OCI-M2 (cell line): Measurements from ENCODE around the gene FAHD2A.
"Not testable (repeated sequence)": the region's sequence is repeated elsewhere in the genome, so short reads cannot be mapped to it uniquely, and the experiment has no call there.

ENCODE experiments used
- DNase-seq: peaks from one replicate; lab custom pipeline; 2025; ENCODE audit not compliant: unreplicated experiment; lab: John Stamatoyannopoulos, UW

The FAHD2A gene

DNA sequence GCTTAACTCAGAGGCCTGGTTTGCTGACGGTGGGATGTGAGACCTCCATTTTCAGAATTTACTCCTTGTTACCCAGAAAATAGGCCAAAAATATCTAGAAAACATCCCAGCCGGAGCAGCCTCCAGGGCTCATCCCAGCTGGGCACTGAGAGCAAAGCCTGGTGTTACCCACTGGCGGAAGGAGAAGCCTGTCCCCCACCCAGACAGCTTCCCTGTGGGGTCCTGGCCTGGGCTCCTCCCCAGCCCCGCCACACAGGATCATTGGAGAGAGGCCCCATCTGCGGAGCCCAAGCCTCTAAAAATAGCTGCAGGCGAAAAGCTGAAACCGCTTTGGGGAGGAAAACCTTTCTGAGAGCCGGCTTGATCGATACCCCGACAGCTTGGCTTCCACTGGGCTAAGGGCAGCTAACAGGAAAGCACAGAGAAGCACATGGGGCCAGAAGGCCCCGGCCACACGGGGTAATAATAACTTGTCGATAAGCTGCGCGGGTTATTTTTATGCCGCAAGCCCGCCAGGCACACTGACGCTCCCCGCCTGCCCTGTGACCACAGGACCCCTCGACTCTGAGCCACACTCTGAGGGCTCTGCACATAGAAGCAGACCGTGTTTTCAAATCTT lies 26.9 kb upstream of the FAHD2A start:
- DNase-seq: no peak

DNA sequence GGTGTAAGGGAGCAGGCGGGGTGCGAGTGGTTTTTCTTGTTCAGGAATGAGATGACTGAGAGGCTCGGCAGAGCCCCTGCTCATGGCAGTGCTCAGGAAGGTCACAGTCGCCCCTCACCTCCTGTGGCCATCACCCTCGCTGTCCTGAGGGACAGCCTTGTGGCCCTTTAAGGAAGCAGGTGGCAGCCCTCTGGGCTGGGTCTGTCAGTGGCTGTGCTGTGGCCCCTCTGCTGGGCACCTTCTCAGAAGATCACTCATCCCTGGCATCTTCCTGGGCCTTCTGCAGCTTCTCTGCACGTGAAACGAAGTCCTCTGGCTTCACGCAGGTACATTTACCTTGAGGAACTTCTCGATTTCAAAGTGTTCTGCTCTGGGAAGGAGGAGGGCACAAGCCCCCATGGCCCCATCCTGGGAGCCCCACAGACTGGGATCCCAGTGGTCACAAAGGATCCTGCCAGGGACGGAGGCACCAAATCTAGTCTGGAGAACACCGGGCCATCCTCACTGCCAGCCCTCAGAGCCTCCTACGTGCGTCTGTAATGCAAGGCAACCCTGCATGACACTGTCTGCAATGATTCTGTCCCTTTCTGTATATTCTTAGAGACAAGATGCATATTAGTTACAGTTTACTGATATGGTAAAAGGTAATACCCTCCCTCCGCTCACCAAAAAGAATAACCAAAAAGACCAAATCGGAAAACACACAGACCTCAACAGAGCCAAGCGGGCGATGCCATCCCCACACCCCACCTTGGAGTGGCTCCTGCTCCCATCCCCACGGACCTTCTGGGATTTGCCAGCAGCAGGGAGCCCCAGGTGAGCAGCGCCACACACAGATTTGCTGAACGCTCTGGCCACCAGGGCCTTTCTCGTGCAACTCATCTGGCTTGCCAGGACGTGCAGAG lies 25.9 kb upstream of the FAHD2A start:
- no peak for DNase-seq

DNA sequence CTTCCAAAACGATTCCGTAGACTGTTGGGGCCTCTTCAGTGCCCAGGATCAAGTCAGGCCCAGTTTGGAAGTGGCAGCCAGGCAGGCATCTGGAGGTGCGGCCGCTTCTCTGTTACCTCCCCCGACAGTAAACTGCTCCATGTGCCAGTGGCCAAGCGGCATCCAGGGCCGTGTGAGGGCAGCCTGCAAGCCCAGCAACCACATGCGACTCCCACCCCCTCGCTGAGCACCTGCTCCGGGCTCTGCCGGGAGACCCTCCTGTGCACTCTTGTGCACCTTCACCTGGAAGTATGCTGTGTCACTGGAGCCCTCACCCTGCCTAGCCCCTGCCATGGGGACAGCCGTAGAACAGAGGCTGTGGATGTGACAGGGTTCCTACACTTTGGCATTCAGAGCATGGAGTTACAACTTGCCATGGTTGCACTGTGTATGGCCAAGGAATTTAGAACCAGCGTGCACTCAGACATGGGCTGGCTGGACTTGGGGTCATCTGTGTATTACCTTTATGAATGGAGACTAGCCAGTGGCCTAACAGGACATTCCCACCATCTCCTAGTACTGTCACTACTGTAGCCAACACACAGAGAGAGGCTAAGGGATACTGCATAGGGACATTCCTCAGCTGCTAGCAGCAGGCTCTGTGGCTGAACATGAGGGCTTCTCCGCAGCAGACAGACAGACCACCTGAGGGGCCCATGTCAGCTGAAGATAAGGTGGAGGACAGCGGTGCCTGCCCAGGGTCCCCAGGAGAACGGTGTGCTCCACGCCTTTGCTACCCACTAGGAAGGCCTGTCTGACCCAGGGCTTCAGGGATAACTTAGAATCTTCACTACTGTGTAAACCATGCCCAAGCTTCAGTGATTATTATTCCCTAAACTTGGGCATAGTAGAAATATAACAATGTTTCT lies 25.0 kb upstream of the FAHD2A start:
- DNase-seq: no peak

DNA sequence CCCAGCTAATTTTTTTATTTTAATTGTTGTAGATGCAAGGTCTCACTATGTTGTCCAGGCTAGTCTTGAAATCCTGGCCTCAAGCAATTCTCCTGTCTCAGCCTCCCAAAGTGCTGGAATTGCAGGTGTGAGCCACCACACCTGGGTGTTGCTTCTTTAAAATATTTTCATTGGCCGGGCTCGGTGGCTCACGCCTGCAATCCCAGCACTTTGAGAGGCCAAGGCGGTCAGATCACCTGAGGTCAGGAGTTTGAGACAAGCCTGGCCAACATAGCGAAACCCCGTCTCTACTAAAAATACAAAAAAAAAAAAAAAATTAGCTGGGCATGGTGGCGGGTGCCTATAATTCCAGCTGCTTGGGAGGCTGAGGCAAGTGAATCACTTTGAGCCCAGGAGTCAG lies 24.2 kb upstream of the FAHD2A start:
- not testable (repeated sequence) for DNase-seq

DNA sequence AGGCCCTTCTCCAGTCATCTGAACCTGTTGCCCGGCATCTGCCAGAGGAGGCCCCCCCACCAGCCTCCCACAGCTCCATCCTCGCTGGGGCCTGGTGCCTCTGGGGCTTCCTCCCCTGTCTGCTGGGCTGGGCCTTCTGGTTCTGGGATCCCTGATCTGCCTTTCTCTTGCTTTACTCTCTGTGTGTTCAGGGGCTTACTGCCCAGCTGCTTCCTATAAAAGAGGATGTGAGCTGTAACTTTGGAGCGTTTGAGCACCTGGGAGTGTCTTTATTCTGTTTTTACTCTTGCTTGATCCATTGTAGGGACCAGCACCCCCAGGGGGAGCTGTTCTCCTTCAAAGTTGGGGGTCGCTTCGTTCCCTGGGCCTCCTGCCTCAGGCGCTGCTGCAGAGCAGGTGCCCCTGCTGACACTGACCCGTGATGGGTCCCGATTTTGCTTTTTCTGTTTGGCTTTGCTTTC lies 23.1 kb upstream of the FAHD2A start:
- no peak for DNase-seq

DNA sequence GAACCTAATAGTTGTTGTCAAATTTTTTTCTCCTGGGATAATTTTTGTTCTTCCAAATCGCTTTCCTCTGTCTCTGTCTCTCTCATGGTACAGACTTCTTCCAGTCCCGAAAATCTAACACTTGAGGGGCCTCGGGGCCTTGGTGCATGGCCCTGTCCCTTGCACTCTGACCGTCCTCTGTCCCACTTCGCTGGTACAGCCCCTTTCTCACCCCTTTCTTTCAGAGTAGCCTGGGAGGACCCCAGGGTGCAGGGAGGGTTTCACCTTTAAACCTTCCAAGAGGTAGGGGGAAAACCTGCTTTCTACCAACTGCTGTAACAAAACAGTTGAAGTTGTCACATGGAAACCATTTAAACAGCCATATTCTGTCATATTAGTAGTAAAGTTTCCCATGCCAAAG lies 22.2 kb upstream of the FAHD2A start:
- no peak for DNase-seq

DNA sequence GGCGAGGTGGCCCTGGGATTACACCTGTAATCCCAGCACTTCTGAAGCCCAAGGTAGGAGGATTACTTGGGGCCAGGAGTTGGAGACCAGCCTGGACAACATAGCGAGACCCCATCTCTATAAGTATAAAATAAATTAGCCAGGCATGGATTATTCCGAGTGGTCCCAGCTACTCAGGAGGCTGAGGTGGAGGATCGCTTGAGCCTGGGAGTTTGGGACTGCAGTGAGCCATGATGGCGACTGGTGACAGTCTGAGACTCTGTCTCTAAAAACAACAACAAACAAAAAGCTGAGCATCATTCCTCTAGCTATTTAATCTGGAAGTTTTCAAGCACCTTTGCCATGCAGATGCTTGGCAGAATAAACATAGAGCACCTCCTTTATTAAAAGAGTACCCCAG lies 21.8 kb upstream of the FAHD2A start:
- DNase-seq: no peak

DNA sequence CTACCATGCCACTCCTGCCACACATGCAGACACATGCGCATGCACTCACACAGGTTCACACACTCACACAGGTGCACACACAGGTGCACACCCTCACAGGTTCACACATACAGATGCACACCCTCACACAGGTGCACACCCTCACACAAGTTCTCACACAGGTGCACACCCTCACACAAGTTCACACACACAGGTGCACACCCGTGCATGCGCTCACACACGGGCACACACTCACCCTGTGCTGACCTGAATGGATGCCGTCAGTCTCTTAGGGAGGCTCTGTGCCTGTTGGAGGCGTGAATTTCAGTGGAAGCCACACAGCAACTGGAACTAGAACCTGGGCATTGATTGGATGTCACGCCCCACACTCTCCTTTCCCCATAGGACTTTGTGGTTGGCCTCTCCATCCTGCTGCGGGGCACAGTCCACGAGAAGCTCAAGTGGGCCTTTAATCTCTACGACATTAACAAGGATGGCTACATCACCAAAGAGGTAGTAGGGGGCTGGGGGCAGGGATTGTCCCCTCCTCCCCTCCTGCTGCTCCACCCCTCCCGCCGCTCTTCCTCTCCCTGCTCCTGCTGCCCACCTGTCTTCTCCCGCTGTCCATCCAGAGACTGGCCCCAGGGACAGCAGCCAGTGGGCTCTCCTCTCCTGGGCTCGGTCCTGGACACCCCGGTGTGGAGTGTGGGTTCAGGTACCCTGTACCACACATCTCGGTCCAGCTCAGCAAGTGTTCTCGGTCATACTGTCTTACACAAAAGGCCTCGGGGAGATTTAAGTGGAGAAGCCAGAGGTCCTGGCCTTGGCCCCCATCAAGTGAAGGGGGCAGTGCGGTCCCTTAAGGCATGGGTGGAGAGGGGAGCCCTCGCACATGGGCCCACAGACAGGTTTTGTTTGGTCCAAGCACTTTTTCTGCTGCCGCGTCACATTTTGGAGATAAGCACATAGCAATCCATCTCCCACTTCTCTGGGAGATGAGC lies 21.0 kb upstream of the FAHD2A start:
- DNase-seq: no peak

DNA sequence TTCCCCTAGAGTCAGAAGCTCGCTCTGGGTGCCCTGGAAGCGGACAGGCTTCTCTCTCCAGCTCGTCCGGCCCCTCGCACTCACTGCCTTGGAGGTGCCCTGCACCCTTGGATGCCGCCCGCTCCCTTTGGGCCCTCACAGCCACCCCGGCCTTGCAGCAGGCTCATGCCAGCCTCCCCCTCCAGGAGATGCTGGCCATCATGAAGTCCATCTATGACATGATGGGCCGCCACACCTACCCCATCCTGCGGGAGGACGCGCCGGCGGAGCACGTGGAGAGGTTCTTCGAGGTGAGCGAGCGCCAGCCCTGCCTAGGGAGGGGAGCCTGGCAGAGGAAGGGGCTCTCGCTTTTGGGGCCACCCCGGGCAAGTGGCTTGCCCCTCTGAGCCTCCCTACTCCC lies 20.3 kb upstream of the FAHD2A start:
- no peak for DNase-seq

DNA sequence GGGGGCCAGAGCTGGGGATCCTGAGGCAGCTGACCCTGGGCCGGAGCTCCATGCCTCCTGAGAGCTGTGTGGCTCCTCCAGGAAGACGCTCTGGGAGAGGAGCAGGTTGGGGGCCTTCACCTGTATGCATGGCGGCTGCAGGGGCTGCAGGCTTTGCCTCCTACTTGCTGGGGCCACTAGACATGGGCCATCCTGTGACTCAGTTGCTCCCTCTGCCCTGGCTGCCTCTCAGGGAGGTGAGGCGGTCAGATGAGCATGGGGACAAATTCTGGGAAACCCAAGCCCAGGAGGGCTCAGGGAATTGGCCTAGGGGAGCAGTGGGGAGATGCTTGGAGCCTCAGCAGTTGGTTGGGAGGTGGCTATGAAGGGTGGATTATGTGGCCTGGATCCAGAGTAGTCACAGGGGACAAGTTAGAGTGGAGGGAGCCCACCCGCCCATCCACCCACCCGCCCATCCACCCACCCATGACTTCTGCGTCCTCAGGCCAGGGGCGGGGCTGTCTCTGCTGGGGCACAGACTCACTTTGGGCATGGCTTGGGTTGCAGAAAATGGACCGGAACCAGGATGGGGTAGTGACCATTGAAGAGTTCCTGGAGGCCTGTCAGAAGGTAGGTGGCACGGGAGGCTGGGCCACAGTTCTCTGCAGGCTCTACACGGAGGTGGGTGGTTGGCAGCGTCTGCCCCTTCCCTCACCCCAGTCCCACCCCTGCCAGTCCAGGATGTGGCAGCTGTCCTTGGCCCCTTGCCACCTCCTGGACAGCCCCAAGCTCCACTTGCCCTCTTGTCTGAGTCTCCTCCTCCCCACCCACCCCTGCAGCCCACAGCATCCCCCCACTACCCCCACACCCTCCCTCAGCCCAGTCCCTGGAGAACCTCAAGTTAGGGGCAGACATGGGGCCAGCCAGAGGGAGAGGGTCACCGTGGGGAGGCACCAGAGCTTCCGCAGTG lies 19.5 kb upstream of the FAHD2A start:
- no peak for DNase-seq

DNA sequence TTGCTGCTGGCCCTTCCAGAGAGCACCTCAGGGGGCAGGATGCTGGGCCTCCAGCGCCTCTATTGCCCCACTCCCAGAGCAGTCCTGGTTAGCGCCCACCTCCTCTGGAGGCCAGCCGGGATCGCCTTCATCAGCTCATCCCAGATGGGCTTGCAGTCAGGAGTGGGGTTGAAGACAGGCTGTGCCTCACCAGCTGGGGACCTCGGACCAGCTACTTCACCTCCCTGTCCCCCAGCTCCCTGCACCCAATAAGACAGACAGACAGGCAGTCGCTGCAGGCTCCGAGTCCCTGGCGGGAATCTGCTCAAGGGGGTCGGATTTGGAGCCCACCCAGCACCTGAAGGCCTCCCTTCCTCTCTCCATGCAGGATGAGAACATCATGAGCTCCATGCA lies 18.9 kb upstream of the FAHD2A start:
- DNase-seq: no peak

DNA sequence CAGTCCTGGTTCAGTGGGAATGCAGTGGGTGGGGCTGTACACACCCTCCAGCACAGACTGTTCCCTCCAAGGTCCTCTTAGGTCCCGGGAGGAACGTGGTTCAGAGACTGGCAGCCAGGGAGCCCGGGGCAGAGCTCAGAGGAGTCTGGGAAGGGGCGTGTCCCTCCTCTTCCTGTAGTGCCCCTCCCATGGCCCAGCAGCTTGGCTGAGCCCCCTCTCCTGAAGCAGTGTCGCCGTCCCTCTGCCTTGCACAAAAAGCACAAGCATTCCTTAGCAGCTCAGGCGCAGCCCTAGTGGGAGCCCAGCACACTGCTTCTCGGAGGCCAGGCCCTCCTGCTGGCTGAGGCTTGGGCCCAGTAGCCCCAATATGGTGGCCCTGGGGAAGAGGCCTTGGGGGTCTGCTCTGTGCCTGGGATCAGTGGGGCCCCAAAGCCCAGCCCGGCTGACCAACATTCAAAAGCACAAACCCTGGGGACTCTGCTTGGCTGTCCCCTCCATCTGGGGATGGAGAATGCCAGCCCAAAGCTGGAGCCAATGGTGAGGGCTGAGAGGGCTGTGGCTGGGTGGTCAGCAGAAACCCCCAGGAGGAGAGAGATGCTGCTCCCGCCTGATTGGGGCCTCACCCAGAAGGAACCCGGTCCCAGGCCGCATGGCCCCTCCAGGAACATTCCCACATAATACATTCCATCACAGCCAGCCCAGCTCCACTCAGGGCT lies 17.5 kb upstream of the FAHD2A start:
- no peak for DNase-seq

DNA sequence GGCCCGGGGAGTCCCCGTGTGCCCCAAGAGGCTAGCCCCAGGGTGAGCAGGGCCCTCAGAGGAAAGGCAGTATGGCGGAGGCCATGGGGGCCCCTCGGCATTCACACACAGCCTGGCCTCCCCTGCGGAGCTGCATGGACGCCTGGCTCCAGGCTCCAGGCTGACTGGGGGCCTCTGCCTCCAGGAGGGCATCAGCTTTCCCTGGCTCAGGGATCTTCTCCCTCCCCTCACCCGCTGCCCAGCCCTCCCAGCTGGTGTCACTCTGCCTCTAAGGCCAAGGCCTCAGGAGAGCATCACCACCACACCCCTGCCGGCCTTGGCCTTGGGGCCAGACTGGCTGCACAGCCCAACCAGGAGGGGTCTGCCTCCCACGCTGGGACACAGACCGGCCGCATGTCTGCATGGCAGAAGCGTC lies 16.9 kb upstream of the FAHD2A start:
- no peak for DNase-seq

DNA sequence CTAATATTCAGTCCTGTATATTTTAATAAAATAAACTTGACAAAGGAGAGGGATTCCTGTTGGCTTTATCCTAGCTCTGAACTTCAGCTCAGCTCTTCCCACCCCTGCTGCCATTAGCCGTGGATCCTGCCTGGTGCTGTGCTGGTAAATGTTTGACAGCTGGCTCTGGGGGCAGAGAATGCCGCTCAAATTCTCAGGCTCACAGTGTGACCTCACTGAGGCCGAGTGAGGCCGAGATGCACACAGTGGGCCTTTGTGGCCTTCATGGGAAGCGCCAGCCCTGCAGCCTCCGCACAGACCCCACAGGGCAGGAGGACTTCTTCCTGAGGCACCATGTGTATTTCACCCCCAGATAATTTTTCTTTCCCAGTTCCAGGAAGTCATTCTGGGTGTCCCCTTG lies 16.5 kb upstream of the FAHD2A start:
- DNase-seq: no peak

DNA sequence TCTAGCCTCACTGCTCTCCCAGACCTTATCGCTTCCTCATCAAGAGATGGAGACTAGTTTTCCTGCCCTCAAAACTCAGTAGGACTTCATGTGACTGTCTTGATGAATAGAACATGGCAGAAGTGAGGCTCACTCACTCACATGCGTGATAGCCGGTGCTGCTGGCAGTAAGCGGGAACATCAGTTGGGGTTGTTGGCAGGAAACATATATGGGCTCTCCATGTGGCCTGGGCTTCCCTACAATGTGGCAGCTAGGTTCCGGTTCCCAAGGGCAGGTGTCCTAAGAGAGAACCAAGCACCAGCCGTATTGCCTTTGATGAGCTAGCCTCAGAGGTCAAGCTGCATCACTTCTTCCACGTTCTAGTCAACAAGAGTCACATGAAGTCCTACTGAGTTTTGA lies 15.2 kb upstream of the FAHD2A start:
- no peak for DNase-seq

DNA sequence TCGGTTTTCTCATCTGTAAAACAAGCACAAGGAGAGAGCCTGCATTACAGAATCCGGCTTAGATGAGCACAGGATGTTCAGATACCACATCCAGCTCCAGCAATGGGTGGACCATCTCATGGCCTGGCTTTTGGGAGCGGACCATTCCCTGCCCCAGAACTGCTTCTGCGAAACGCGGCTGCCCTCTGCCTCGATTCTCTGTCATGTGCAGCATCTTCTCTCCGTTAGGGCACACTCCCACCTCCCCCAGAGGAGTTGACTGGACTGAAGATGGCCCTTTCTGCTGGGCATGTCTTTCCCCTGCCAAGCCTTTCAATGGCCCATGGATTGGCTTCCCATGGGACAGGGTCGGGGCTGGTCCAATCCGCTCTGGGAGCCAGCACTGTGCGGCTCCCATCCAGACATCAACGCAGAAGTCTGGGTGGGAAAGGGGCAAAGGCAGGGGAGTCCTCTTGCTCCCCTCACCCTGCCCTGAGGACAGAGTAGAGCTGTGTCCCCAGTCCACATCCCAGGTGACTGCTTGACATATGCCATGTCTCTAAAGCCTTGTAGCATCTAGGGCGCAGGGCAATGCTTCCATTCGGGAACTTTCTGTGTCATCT lies 14.3 kb upstream of the FAHD2A start:
- DNase-seq: no peak

DNA sequence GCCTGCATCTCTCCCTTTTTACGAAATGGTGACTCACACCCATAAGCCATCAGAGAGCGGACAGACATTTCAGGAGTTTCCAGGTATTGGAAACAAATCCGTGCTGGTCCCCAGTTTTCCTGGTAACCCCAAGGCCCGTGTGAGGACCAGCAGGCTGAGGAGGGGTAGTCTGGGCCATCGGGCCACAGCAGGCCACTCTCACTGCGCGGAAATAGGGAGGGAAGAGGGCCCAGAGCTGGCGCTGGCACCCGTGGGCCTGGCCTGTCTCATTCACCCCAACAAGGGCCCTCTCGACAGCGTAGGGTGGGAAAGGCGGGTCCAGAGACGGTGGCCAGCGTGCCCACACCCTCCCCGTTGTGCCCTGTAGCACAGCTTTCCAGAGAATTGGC lies 13.7 kb upstream of the FAHD2A start:
- no peak for DNase-seq
